ENCODE data around the gene NTF4.

GRCh38 chr19:49111218-49111998 is 46.8 kb upstream of the NTF4 start:
- TF ChIP-seq CTCF (IDR thresholded peaks at IDR 0.05) (no peak), POLR2A (IDR thresholded peaks at IDR 0.05) (no peak)

Data from ovary (tissue), 3 donors.